H1 (cell line): Measurements from ENCODE around the gene CEBPG. TPM values are rescaled to one million over a fixed set of nuclear protein-coding genes. Genes with fewer than 3 reads are reported as not detected.

ENCODE experiments used
- CTCF ChIA-PET: fragments of 300-600 bp; sonication (Branson Sonifier 250); formaldehyde crosslinking; loops from one replicate; lab custom pipeline; 2021; ENCODE audit not compliant: partially characterized antibody; lab: Charles Lee
- POLR2A ChIA-PET: fragments of 300-600 bp; sonication (Branson Sonifier 250); formaldehyde crosslinking; loops from one replicate; lab custom pipeline; 2021; ENCODE audit warnings: inconsistent platforms; ENCODE audit not compliant: partially characterized antibody; lab: Charles Lee
- DNase-seq, 2 experiments: peaks; one replicate each; pipeline versions ENCODE4 v3.0.0 to v3.0.0-alpha.2; 2010 to 2022; ENCODE audit warnings: low spot score in 2 of 2, low read depth in 1 of 2, mixed read lengths in 1 of 2
- FAIRE-seq: peaks from 2 replicates; lab custom pipeline; 2011; peaks lifted over from hg19 to GRCh38; lab: Jason Lieb, UNC
- H2AFZ ChIP-seq: 2 replicates; pipeline ENCODE4 v1.8.1; 2012; ENCODE audit warnings: low read length, inconsistent platforms
- H2AK5ac ChIP-seq: 2 replicates; pipeline ENCODE4 v1.6.1; 2013; ENCODE audit warnings: low read depth, low read length
- H2BK120ac ChIP-seq: replicated peaks from 2 replicates; pipeline ENCODE3; 2013; ENCODE audit warnings: low read depth, low read length, inconsistent platforms
- H2BK12ac ChIP-seq: 2 replicates; pipeline ENCODE4 v1.6.1; 2013; ENCODE audit warnings: low read depth, low read length
- H2BK15ac ChIP-seq: 2 replicates; pipeline ENCODE4 v1.6.1; 2013; ENCODE audit warnings: low read length
- H2BK20ac ChIP-seq: 2 replicates; pipeline ENCODE4 v1.6.1; 2013; ENCODE audit warnings: low read length
- H2BK5ac ChIP-seq: 2 replicates; pipeline ENCODE4 v1.6.1; 2013; ENCODE audit warnings: low read depth, low read length
- H3K14ac ChIP-seq: 2 replicates; pipeline ENCODE4 v1.6.1; 2013; ENCODE audit warnings: inconsistent platforms; ENCODE audit not compliant: insufficient read length
- H3K18ac ChIP-seq: 2 replicates; pipeline ENCODE4 v1.6.1; 2013; ENCODE audit warnings: low read length; ENCODE audit errors: extremely low read depth
- H3K23ac ChIP-seq: 2 replicates; pipeline ENCODE4 v1.6.1; 2013; ENCODE audit warnings: inconsistent platforms; ENCODE audit not compliant: insufficient read length
- H3K23me2 ChIP-seq: 2 replicates; pipeline ENCODE4 v1.6.1; 2013; ENCODE audit warnings: low read depth, low read length
- H3K27ac ChIP-seq: 2 replicates; pipeline ENCODE4 v1.6.1; 2011; ENCODE audit warnings: low read depth, low read length, inconsistent platforms
- H3K27me3 ChIP-seq, 4 experiments: replicated peaks in 1 of 4; 1 replicate in 1 of 4; 2 replicates in 3 of 4; pipeline versions ENCODE4 v1.6.1 to v1.8.1; 2011 to 2013; ENCODE audit warnings: low read length in 3 of 4, mild to moderate bottlenecking in 3 of 4, inconsistent platforms in 2 of 4, mixed read lengths in 2 of 4, moderate library complexity in 1 of 4; ENCODE audit not compliant: control insufficient read depth in 3 of 4, insufficient read depth in 3 of 4; ENCODE audit errors: extremely low read depth in 1 of 4
- H3K36me3 ChIP-seq, 4 experiments: 2 replicates each; pipeline versions ENCODE4 v1.6.1 to v1.8.1; 2011 to 2013; ENCODE audit warnings: mild to moderate bottlenecking in 4 of 4, low read length in 3 of 4, moderate library complexity in 2 of 4, control low read depth in 1 of 4, inconsistent platforms in 1 of 4; ENCODE audit not compliant: insufficient read depth in 4 of 4, control insufficient read depth in 2 of 4
- H3K4ac ChIP-seq: replicated peaks from 2 replicates; pipeline ENCODE3; 2013; ENCODE audit warnings: low read length, low read depth, mixed read lengths, inconsistent platforms; ENCODE audit not compliant: insufficient read length
- H3K4me1 ChIP-seq, 4 experiments: replicated peaks in 1 of 4; 1 replicate in 1 of 4; 2 replicates in 3 of 4; pipeline versions ENCODE4 v1.6.1 to v1.8.1; 2011 to 2013; ENCODE audit warnings: low read length in 3 of 4, inconsistent platforms in 2 of 4, mixed read lengths in 1 of 4; ENCODE audit not compliant: insufficient read depth in 4 of 4, control insufficient read depth in 3 of 4
- H3K4me2 ChIP-seq, 2 experiments: 2 replicates each; pipeline versions ENCODE4 v1.6.1 to v1.8.1; 2011 to 2013; ENCODE audit warnings: low read depth in 2 of 2, low read length in 2 of 2, control low read depth in 1 of 2, inconsistent platforms in 1 of 2, mild to moderate bottlenecking in 1 of 2; ENCODE audit not compliant: insufficient read depth in 1 of 2
- H3K4me3 ChIP-seq, 4 experiments: fragments of 200-600, 300-600 bp in 1 of 4; sonication (generic), shearing (Covaris generic), sonication (Bioruptor Twin) in 1 of 4; 2 replicates each; pipeline versions ENCODE4 v1.5.1 to v1.8.1; 2011 to 2016; ENCODE audit warnings: low read length in 4 of 4, low read depth in 3 of 4, control low read depth in 2 of 4, inconsistent platforms in 2 of 4, mild to moderate bottlenecking in 2 of 4, mixed read lengths in 1 of 4, moderate library complexity in 1 of 4; ENCODE audit not compliant: insufficient read depth in 2 of 4; ENCODE audit errors: extremely low read depth in 1 of 4
- H3K56ac ChIP-seq: replicated peaks from 2 replicates; pipeline ENCODE3; 2013; ENCODE audit warnings: low read depth, mild to moderate bottlenecking, mixed read lengths, low read length, inconsistent platforms; ENCODE audit not compliant: insufficient read length
- H3K79me1 ChIP-seq: 2 replicates; pipeline ENCODE4 v1.6.1; 2013; ENCODE audit warnings: low read depth, low read length, control low read depth
- H3K79me2 ChIP-seq, 2 experiments: 2 replicates each; pipeline versions ENCODE4 v1.6.1 to v1.8.1; 2012 to 2013; ENCODE audit warnings: low read length in 2 of 2, mild to moderate bottlenecking in 2 of 2, inconsistent platforms in 1 of 2; ENCODE audit not compliant: insufficient read depth in 2 of 2, control insufficient read depth in 1 of 2
- H3K9ac ChIP-seq, 4 experiments: replicated peaks in 1 of 4; 1 replicate in 1 of 4; 2 replicates in 3 of 4; pipeline versions ENCODE4 v1.6.1 to v1.8.1; 2011 to 2013; ENCODE audit warnings: low read depth in 3 of 4, low read length in 3 of 4, control low read depth in 2 of 4, mild to moderate bottlenecking in 2 of 4, moderate library complexity in 2 of 4, inconsistent platforms in 1 of 4; ENCODE audit errors: extremely low read depth in 1 of 4
- H3K9me3 ChIP-seq, 2 experiments: 2 replicates each; pipeline versions ENCODE4 v1.6.1 to v1.8.1; 2012 to 2013; ENCODE audit warnings: mild to moderate bottlenecking in 2 of 2, moderate library complexity in 2 of 2, control low read depth in 1 of 2, inconsistent platforms in 1 of 2, low read depth in 1 of 2, low read length in 1 of 2, mixed read lengths in 1 of 2; ENCODE audit not compliant: insufficient read depth in 2 of 2
- H4K20me1 ChIP-seq, 2 experiments: replicated peaks in 1 of 2; 2 replicates each; pipeline versions ENCODE3 to v1.8.1; 2011 to 2013; ENCODE audit warnings: inconsistent platforms in 2 of 2, low read length in 2 of 2, mild to moderate bottlenecking in 1 of 2; ENCODE audit not compliant: insufficient read depth in 2 of 2, control insufficient read depth in 1 of 2
- H4K5ac ChIP-seq: 2 replicates; pipeline ENCODE4 v1.6.1; 2013; ENCODE audit warnings: low read length, low read depth, mixed read lengths, inconsistent platforms; ENCODE audit not compliant: insufficient read length
- H4K8ac ChIP-seq: 2 replicates; pipeline ENCODE4 v1.8.0; 2013; ENCODE audit warnings: mild to moderate bottlenecking, moderate library complexity, low read length, inconsistent platforms; ENCODE audit not compliant: insufficient read depth; ENCODE audit errors: extremely low read depth
- H4K91ac ChIP-seq: replicated peaks from 2 replicates; pipeline ENCODE3; 2013; ENCODE audit warnings: low read length, mixed read lengths, inconsistent platforms; ENCODE audit not compliant: insufficient read length
- KDM4A ChIP-seq: IDR thresholded peaks from one replicate; pipeline ENCODE4 v1.7.1; 2012; ENCODE audit warnings: low read depth, mild to moderate bottlenecking, moderate library complexity, low read length, inconsistent platforms; ENCODE audit not compliant: severe bottlenecking
- YY1 ChIP-seq: IDR thresholded peaks from 2 replicates; pipeline ENCODE4 v1.6.1; 2011; ENCODE audit warnings: low read depth, mild to moderate bottlenecking, low read length
- WGBS, 2 experiments: shearing (Covaris generic) in 1 of 2; methylation state at CpG; one replicate each; pipeline versions ENCODE4 v1.1.6 to v1.1.7; 2013 to 2015; ENCODE audit warnings: low lambda C conversion rate in 2 of 2, mixed read lengths in 2 of 2, inconsistent platforms in 1 of 2, low coverage in 1 of 2, missing lambda C conversion rate in 1 of 2; ENCODE audit not compliant: insufficient replicate concordance in 2 of 2, insufficient coverage in 1 of 2, insufficient read length in 1 of 2; ENCODE audit errors: extremely low coverage in 1 of 2, missing lambda C conversion rate in 1 of 2; 5-methylcytosine and 5-hydroxymethylcytosine counted together
- polyA plus RNA-seq, 7 experiments: library from polyadenylated mRNA; depleted of rRNA in 3 of 7; stranded (reverse) in 5 of 7; unstranded in 2 of 7; fragments of >200 nt in 5 of 7; fragments of 200-250 nt in 2 of 7; gene quantifications; 1 replicate in 5 of 7; 2 replicates in 1 of 7; 4 replicates in 1 of 7; pipeline versions ENCODE4 v1.2.1 to v1.2.3, GENCODE V29; 2011 to 2013; ENCODE audit warnings: missing spikeins in 2 of 7, mixed read lengths in 2 of 7
- total RNA-seq: library from RNA; stranded (reverse); fragmentation: NEBNext Ultra II Directional; extraction: Animal tissue kit (Norgen Biotek cat#: 25700); gene quantifications from 2 replicates; pipeline ENCODE4 v1.2.1, GENCODE V29; 2021

The CEBPG gene
- total and polyA plus RNA-seq, 2 of the 8 experiments (the other 6 are each of a cell fraction or from before 2014, with no cell fraction given): 12.3 to 35.4 TPM

- Histone ChIP-seq H4K91ac (no peak overlapping the region), H4K5ac (no peak overlapping the region), H3K79me2 (no peaks in the 10 kb centered on the region), H3K4me1 (peaks cover 0 to 6% (median 5%) of the 10 kb centered on the region in 4 experiments; a peak in 5 of 7 replicates), H3K27ac (no peak overlapping the region), H4K20me1 (peaks cover 0 to 13% of the 10 kb centered on the region in 2 experiments), H3K4me2 (no peak overlapping the region), H4K8ac (no peak overlapping the region; the same call in 1 of the 2 replicates), H2BK12ac (no peak overlapping the region), H3K56ac (no peak overlapping the region), H3K9ac (no peak overlapping the region), H2BK15ac (no peak overlapping the region), H2AFZ (no peak overlapping the region), H3K14ac (no peak overlapping the region), H3K23ac (no peak overlapping the region), H2BK20ac (no peak overlapping the region), H3K23me2 (no peaks in the 10 kb centered on the region), H3K18ac (no peak overlapping the region), H2AK5ac (no peak overlapping the region), H3K79me1 (0 out of 2 replicates have a peak, but pooled peaks cover 3% of the 10 kb centered on the region), H2BK120ac (no peak overlapping the region), H3K4ac (no peak overlapping the region), H3K9me3 (no peaks in the 10 kb centered on the region), H3K4me3 (no peak overlapping the region), H3K36me3 (no peaks in the 10 kb centered on the region), H3K27me3 (no peaks in the 10 kb centered on the region; a peak in 1 of 7 replicates), H2BK5ac (no peak overlapping the region; the same call in 1 of the 2 replicates)
- no peak for FAIRE-seq
- POLR2A ChIA-PET: interaction anchor here (1.0 to 1.8 kb wide), 2 partner anchors 116 to 167 kb away, joined by 3 to 4 read pairs; no protein-coding TSS in a partner anchor
- no peak for TF ChIP-seq KDM4A
- TF ChIP-seq YY1: no peak
- WGBS, 2 experiments: 88% methylated on average over 17 of the region's 18 CpGs; no CpG with 5 or more reads in 1 of the 2 experiments
- CTCF ChIA-PET: interaction anchor here (0.7 to 24.5 kb wide), 18 partner anchors 7 to 362 kb away, joined by 3 to 426 read pairs (median 4); no protein-coding TSS in a partner anchor
- DNase-seq: no peak
These were observed 35.3 kb downstream of the CEBPG start for GRCh38 chr19:33408538-33409434.
